ENCODE results near the gene TDRD15.
"Not testable (repeated sequence)": the region's sequence is repeated elsewhere in the genome, so short reads cannot be mapped to it uniquely, and the experiment has no call there.

TDRD15 gene

GRCh38 chr2:21148718-21149117, 24.9 kb downstream of the TDRD15 start:
- DNase-seq = no peak

- not testable (repeated sequence) for DNase-seq
Observed at GRCh38 chr2:21151234-21151633, 27.5 kb downstream of the TDRD15 start.

GRCh38 chr2:21155365-21156136, 31.8 kb downstream of the TDRD15 start:
- DNase-seq = no peak

GRCh38 chr2:21161122-21161521, 37.4 kb downstream of the TDRD15 start:
- no peak for DNase-seq

GRCh38 chr2:21161832-21162614, 38.3 kb downstream of the TDRD15 start:
- no peak for DNase-seq

- no peak for DNase-seq
Observed at GRCh38 chr2:21162615-21162878, 38.8 kb downstream of the TDRD15 start.

GRCh38 chr2:21163213-21163612, 39.4 kb downstream of the TDRD15 start:
- DNase-seq = no peak

- no peak for DNase-seq
Observed at GRCh38 chr2:21165350-21165749, 41.6 kb downstream of the TDRD15 start.

- no peak for DNase-seq
Observed at GRCh38 chr2:21175895-21176646, 52.3 kb downstream of the TDRD15 start.

- DNase-seq = no peak
Observed at GRCh38 chr2:21181957-21182356, 58.2 kb downstream of the TDRD15 start.

GRCh38 chr2:21183306-21183705, 59.5 kb downstream of the TDRD15 start:
- no peak for DNase-seq

- no peak for DNase-seq
Observed at GRCh38 chr2:21183726-21184125, 60.0 kb downstream of the TDRD15 start.

GRCh38 chr2:21191535-21191934, 67.8 kb downstream of the TDRD15 start:
- no peak for DNase-seq
